NCI-H128 (cell line): Measurements from ENCODE around the gene TRIM38.

Experiments
- DNase-seq: peaks from one replicate; lab custom pipeline; 2025; ENCODE audit not compliant: unreplicated experiment; lab: John Stamatoyannopoulos, UW

TRIM38 gene

DNA sequence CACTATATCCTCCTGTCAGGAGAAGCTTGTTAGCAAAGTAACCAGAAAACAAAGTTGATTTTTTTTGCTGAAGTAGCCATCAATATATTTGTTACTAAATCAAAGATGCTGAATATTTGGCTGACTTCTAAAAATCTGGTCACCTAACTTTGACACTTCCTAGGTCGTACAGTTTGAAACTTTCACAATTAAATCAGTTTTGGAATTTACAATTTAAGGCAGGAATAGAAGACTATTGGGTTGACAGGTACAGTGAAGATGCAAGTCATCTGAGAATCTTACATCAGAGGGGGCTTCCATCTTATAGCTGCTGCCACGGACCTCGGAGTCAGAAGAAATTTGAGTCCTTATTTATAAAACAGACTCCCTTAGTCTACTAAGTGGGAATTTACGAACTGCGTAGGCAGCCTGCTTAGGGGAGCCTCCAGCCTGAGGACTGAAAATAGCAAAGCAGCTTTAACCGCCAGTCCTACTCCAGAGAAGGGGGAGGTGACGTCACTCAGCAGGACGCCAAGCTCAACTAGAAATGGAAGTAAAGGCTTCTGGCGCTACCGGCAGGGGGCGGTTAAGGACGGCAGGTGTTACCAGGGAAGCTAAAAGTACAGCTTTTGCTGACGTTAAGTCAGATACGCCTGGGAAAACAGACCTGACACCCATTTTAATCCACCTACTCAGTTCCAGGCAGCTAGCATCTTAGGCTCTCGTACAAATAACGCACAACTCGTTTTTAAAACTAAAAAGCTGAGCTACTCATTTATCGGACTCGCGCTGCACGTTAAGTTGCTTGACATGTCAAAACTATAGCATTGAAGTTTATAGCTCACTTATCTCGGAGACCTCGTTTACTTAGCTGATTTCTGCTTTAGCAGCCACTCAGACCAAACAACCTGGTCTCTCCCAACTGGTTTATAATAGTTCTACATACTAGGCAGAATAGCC, 63.6 kb downstream of the TRIM38 start:
- peak; percentile 85 for DNase-seq

DNA sequence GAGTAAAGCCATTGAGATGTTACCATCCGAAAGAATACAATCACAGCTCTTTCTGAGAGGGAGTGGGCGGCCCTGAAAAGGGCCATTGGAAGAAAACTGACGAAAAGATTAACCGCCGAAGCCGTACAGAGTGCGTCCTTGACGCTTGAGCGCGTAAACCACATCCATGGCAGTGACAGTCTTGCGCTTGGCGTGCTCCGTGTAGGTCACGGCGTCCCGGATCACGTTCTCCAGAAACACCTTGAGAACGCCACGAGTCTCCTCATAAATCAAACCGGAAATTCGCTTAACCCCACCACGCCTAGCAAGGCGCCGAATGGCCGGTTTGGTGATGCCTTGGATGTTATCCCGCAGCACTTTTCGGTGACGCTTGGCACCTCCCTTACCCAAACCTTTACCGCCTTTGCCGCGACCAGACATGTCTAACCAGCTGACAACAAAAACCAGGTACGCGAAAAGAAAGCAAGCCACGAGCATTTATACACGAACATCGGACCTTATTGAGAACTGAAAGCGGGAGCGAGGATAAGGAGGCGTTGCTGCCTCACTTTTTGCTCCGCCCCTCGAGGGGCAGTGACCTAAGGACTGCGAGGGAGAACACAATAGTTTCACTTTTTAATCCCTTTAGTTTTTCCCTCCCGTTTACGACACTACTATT, 64.4 kb downstream of the TRIM38 start:
- peak; percentile 97 for DNase-seq

DNA sequence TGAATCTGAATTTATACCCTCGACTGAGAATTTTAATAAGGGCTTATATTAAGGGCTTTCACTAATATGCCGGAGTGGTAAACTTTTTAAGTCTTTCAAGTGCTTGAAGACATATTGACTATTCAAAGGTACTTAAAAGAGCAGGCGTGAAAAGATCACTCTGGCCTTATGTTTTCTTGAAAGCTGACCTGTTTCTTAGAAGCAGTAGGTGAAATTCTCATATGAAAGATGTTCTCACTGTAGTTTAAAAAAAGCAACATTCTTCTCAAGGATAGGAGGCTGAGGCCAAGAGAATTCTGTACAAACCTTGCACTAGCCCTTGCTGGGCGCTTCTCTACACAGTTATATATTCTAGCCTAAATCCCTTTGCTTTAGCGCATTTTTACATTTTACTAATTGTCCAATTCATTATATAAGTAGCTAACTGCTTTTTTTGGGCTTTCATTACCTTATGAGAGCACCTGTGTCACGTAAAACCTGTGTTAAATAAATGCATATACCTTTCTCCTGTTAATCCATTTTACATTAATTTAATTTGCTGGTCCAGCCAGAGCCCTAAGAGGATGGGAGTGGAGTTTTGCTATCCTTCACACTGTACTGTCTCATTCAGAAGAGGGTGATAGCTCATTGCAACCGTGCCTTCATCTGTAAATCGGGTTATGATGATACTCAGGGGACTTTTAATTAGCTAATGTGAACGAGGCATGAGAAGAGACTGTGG, 65.0 kb downstream of the TRIM38 start:
- no peak for DNase-seq

GRCh38 chr6:26028212-26028745, 65.7 kb downstream of the TRIM38 start:
- no peak for DNase-seq

DNA sequence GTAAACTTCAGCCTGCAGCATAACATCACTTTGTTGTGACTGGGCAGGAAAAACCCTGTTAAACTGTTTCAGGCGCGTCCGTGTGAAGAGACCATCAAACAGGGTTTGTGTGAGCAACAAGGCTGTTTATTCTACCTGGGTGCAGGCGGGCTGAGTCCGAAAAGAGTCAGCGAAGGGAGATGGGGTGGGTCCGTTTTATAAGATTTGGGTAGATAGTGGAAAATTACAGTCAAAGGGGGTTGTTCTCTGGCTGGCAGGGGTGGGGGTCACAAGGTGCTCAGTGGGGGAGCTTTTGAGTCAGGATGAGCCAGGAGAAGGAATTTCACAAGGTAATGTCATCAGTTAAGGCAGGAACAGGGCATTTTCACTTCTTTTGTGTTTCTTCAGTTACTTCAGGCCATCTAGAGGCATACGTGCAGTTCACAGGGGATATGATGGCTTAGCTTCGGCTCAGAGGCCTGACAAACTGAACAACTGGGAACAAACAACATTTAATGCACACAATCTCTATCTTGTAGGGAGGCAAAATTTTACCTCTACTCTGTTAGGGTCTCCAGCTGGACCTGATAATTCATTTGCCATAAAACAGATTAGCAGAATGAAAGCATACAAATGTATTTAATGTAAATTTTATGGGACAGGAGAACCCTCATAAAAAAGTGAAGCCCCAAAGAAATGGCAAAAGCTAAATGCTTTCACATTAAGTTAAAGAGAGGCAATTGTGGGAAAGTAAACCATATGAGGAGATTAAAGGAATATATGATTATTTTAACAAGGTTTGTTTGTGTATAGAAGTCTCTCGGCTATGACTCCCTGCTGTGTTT, 66.4 kb downstream of the TRIM38 start:
- DNase-seq = no peak

DNA sequence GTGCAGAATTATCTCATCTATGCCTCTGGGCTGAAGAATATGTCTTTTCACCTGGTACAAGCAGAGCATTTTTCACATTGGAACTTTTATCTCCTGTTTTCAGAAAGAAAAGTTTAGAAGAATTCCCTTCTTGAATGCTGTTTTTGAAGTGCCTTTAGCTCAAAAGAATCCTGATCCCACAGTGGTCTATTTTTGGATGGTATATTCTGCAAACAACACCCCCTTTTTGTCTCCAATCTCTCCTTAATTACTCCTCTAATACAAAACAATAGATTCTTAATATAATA, 66.9 kb downstream of the TRIM38 start:
- no peak for DNase-seq

GRCh38 chr6:26029857-26030653, 67.5 kb downstream of the TRIM38 start:
- no peak for DNase-seq

DNA sequence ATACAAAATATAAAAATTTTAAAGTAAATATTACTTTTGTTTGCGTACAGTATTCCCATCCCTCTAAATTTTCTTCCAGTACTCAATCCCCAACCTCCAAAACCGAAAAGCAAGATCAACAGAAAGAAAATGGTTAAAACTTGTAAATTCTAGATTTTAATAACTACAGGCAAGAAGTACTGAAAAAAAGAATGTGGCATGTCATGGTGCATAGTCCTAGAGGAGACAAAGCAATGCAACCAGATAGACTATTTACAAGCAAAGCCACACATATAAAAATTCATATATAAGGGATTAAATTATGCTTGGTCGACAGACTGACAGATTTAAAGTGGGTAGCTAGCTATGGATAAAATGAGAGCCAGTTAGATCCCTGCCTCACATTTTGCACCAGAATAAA, 68.1 kb downstream of the TRIM38 start:
- no peak for DNase-seq

GRCh38 chr6:26031151-26031594, 68.6 kb downstream of the TRIM38 start:
- no peak for DNase-seq

DNA sequence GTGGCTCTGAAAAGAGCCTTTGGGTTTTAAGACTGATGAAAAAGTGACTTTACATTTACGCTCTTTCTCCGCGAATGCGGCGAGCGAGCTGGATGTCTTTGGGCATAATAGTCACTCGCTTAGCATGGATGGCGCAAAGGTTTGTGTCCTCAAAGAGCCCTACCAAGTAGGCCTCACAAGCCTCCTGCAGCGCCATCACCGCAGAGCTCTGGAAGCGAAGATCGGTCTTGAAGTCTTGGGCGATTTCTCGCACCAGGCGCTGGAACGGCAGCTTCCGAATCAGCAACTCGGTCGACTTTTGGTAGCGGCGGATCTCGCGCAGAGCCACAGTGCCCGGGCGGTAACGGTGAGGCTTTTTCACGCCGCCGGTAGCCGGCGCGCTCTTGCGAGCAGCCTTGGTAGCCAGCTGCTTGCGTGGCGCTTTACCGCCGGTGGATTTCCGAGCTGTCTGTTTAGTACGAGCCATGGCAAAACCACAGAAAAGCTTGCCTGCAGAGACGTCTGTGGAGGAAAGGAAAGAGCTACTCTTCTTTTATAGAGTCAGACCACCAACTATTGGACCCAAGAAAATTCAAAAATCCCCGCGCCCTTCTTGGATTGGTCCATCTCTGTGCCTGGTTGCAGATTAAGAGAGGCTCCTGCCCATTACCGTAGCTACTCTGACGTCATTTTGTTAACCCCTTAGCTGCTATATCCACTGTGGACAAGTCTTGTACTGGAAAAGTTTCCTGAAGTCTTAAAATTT, 69.2 kb downstream of the TRIM38 start:
- DNase-seq = peak; percentile 96

- no peak for DNase-seq
These were observed 69.9 kb downstream of the TRIM38 start for GRCh38 chr6:26032340-26033084.

DNA sequence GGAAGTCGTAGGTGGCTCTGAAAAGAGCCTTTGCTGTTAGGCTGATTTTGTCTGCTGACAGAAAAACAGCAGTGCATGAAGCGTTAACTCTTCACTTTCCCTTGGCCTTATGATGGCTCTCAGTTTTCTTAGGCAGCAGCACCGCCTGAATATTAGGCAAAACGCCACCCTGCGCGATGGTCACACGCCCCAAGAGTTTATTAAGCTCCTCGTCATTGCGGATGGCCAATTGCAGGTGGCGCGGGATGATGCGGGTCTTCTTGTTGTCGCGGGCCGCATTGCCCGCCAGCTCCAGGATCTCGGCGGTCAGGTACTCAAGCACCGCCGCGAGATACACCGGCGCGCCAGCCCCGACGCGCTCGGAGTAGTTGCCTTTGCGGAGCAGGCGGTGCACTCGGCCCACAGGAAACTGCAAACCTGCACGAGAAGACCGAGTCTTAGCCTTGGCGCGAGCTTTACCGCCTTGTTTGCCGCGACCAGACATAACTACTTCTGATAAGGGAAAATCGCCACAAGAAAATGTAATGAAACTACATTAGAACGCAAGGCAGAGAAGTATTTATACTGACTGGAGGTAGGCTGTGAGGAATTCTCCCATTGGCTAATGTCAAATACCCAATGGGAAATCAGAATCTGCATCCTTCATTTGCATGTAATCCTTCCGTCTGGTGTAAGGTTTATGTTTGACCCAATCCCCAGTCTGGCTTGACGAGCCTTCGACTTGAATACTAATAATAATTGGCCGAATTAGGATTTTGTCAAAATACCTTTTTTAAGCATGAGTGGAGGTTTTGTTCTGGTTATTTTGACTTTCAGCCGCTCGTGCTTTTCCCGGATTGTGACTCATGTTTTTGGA, 70.7 kb downstream of the TRIM38 start:
- no peak for DNase-seq

GRCh38 chr6:26033941-26034354, 71.3 kb downstream of the TRIM38 start:
- DNase-seq = no peak

DNA sequence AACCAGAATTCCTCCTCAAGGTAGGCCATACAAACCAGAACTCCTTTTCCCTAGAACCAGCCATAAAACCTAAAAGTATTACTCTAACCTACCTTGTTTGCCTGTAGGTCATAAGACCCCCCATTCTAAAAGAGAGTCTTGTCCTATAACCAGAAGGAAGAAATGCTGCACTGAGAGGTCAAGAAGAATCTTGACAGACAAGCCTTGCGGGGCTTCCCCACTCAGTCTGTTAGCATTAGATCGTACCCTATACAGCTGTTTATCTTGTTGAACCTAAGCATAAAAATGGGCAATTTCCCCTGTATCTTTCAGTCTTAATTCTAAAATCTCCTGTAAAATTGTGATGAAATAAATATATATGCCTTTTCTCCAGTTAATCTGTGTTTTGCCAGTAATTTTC, 72.3 kb downstream of the TRIM38 start:
- DNase-seq = no peak
